GM18858 (cell line): Measurements from ENCODE around the gene POTEF.
A peak's percentile ranks its signal among the peaks of the same experiment; 100 is the strongest.
"Not testable (repeated sequence)": the region's sequence is repeated elsewhere in the genome, so short reads cannot be mapped to it uniquely, and the experiment has no call there.

Experiments used
- ATAC-seq: cut with Tn5 transposase; IDR thresholded peaks from one replicate; pipeline ENCODE4 v1.9.1; 2021; ENCODE audit not compliant: unreplicated experiment

Gene POTEF

GRCh38 chr2:130129120-130129829, at the start of gene POTEF:
Gene POTEF (minus strand): TSS chr2:130129222. CDS start chr2:130120515, 8,707 bp downstream.
- ATAC-seq: not testable (repeated sequence)

DNA sequence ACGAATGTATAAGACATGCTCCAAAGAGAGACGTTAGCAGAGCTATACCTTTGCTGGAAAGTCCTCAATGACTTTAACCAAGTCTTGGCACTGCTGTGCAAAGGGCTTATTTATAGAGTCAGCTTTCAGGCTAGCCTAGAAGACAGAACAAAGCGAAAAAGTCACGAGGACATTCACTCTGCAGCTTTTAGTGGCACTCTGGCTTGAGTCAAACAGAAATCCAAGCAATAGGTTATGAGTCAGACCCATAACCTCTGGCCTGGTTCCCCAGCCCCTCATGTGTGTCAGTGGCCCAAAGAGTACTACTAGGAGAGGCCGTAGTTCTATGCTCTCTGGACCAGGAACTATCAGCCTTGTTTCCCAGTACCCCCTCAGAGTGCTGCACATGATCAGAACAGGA, 45.8 kb upstream of the POTEF start:
- ATAC-seq: peak; percentile 63

DNA sequence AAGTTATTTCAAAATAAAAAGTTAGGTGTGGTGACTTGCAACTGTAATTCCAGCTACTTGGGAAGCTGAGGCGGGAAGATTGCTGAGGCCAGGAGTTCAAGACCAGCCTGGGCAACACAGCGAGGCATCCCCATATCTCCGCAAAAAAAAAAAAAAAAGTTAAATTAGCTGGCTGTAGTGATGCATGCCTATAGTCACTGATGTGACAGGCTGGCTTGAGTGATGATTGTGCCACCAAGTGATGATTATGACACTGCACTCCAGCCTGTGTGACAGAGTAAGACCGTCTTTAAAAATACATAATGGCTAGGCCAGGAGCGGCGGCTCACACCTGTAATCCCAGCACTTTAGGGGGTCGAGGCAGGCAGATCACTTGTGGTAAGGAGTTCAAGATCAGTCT, 40.9 kb upstream of the POTEF start:
- no peak for ATAC-seq

DNA sequence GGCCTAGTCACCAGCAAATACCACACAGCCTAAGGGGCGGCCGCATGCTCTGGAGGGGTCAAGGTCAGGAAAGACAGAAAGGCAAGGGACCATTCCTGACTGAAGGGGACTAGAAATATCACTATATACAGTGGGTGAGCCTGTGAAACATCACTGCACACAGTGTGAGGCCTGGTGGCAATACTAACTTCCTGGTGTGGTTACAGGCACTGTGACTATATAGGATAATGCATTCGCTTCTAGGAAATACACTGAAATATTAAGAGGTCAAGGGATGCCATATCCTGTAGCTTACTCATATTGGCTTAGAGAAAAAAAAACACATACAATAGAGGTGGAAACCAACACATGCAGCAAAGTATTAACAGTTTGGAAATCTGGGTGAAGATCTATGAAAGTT, 40.1 kb upstream of the POTEF start:
- ATAC-seq: not testable (repeated sequence)

GRCh38 chr2:130166611-130167010, 37.6 kb upstream of the POTEF start:
- ATAC-seq: not testable (repeated sequence)

- ATAC-seq: no peak
Observed at GRCh38 chr2:130165293-130166016, 36.4 kb upstream of the POTEF start.

GRCh38 chr2:130162968-130163367, 33.9 kb upstream of the POTEF start:
- ATAC-seq: no peak

GRCh38 chr2:130162486-130162885, 33.5 kb upstream of the POTEF start:
- ATAC-seq: not testable (repeated sequence)

- not testable (repeated sequence) for ATAC-seq
Observed at GRCh38 chr2:130160838-130161705, 32.0 kb upstream of the POTEF start.

DNA sequence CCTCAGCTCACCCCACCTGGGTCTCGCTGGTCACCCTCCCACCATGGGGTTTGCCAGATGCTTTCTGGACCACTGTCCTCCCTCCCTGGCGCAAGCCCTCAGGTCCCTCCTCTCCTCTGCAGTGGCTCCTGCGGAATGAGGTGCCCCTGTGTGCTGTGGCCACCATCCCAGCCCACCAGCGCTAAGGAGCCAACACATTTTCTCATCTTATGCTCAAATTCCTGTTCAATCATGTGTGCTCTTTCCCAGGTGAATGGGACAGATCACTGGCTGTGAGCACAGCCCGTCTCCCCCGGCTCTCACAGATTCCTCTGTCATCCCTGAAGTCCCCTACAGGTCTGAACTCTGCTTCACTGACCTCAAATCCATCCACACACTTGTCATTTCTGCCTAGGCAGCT, 31.1 kb upstream of the POTEF start:
- ATAC-seq: no peak

DNA sequence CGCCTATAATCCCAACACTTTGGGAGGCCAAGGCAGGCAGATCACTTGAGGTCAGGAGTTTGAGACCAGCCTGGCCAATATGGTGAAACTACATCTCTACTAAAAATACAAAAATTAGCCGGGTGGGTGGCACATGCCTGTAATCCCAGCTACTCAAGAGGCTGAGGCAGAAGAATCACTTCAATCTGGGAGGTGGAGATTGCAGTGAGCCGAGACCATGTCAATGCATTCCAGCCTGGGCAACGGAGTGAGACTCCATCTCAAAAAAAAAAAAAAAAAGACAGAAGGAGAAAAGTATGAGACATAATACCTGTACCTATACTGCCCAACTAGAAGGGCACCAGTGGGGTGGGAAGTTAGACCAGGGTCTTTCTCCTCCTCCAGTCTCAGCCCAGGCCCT, 30.4 kb upstream of the POTEF start:
- not testable (repeated sequence) for ATAC-seq

DNA sequence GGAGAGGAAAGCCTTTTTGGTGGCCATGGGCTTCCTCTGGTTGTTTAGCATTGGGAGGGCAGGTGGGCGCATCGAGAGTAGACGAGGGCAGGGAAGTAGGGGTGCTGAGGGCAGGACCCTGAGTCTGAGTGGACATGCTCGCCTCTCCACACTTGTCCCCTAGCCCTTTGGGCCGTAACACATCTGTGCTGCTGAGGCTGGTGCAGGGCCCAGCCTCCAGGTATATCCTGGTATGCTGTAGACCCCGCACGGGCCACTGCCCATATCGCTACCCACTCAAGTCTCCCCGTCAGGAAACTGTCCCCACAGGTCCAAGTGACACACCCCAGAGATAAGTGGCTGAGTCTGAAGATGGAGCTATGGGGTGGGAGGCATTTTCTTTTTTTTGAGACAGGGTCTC, 29.6 kb upstream of the POTEF start:
- ATAC-seq: no peak

DNA sequence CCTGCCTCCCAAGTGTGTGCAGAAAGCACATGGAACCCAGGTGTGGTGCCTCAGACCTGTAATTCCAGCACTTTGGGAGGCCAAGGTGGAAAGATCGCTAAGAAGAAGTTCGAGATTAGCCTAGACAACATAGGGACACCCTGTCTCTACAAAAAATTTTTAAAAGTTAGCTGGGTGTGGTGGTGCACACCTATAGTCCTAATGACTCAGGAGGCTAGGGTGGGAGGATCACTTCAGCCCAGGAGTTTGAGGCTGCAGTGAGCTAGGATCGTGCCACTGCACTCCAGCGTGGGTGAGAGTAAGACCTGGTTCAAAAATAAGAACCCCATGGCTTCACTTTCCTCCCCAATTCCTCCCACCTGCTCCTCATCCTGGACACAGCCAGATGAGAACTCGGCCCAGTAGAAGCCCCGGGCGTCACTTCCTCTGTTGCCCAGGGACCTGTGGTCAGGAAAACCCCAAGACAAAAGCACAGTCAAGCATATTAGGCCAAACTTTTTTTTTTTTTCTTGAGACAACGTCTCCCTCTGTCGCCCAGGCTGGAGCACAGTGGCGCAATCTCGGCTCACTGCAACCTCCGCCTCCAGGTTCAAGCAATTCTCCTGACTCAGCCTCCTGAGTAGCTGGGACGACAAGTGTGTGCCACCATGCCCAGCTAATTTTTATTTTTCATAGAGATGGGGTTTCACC, 28.9 kb upstream of the POTEF start:
- peak; percentile 78 for ATAC-seq

DNA sequence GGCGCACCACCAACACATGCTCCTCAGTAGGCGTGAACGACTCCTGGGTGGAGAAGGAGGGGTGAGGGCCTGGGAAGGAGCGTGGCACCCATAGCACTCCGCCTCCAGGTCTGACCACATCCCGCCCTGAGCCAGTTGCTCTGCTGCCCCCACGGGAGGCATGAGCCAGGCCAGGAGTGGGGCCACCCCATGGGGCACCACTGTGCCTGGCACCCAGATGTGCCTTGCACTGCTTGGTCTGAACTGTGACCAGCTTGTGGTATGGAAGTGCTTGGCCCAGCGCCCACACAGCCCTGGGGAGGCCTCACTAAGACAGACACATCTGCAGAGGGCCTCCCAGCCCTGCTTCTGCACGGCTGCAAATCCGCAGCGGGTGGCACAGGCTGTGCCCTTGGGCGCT, 28.3 kb upstream of the POTEF start:
- ATAC-seq: peak; percentile 36

- no peak for ATAC-seq
Observed at GRCh38 chr2:130156624-130157004, 27.6 kb upstream of the POTEF start.

DNA sequence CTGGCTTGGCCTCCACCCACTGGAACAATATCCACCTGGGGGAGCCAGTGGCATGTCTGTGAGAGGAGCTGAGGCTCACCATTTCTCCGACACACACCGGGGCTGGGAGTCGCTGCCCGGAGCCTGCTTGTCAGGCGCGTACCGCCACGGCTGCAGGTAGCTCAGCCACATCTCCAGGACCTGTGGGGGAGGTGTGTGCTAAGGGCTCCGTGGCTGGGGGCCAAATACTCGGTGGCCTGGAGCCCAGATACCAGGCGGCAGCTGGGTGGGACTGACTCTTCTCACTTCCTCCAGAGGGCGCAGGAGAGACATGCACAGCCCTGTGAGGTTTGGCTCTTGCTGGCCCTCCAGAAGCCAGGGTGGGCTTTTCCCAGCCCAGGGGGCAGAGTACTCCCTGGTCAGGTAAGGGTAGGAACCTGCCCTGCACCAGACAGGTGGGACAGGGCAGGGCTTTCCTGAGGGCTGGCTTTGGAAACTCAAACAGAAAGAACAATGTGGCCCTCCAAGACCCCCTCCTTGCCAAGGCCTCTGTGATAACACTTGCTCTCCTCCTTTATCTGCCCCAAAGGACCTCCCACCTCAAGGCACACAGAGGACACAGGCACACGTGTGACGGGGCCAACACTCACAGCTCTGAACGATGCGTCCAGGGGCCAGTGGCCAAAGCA, 27.1 kb upstream of the POTEF start:
- not testable (repeated sequence) for ATAC-seq

DNA sequence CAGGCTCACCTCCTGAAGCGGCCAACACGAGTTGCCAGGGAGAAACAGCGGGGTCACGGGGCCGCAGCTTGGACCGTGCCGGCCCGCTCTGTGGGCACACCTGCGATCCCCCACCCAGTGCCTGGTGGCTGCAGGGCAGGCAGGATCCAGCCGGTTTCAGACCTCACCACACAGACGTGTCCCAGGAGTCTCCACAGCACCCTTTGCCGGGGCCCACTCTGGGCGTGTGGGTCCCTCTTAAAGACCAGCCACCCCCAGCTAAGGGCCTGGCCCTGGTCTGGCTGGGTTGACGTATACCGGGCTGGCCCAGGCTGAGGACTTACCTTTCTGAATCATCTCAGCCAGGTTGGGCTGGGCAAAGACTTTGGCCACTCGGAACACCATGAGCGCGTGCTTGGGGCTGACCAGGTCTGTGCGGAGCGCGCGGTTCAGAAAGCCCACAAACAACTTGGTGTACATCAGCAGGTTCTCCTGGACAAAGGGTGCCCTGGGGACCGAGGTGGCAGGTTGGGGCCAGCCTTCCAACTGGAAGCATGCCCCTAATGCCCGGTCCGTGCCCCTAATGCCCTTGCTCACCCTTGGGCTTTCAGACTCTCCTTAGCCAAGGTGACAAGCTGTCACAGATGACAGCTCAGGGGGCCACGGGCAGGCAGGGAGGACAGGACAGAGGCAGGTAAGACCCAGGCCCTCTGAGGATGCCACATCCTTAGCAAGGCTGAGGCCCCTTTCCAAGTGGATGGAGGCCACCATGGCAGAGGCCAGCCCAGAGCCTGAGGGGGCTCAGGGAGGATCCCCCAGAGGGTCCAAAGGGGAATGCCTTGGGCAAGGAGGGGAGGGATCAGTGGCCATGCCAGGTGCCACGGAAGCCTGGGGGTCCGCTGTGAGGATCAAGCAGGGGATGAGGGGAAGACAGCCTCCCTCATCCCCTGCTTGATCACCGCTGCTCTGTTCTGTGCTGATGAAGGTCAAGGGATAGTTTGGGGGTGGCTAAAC, 26.0 kb upstream of the POTEF start:
- no peak for ATAC-seq

DNA sequence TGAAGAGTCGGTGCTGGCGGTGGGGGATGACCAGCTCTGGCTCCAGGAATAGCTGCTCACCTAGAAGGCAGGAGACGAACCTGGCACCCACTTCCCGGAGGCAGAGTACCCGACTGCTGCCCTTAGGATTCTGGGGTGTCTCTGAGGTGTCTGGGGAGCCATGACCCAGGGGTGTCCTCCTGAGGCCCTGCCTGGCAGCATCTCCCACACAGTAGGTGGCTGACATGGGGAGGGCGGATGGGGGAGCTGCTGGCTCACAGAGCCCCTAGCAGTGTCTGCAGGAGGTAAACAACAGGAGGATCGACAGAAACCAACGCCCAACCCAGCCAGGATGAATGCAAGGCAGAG, 25.4 kb upstream of the POTEF start:
- not testable (repeated sequence) for ATAC-seq

- ATAC-seq: not testable (repeated sequence)
Observed at GRCh38 chr2:130153721-130154422, 24.9 kb upstream of the POTEF start.
